HFFc6 (cell line): Measurements from ENCODE around the gene SNX11. TPM values are rescaled to one million over a fixed set of nuclear protein-coding genes. Genes with fewer than 3 reads are reported as not detected.

Source experiments
- DNase-seq: peaks from one replicate; pipeline ENCODE4 v3.0.0-alpha.2; 2018
- H3K27ac Mint-ChIP-seq: 2 replicates; pipeline ENCODE4 v1.8.0; 2020; ENCODE audit warnings: mild to moderate bottlenecking, mixed read lengths
- H3K27me3 Mint-ChIP-seq: 2 replicates; pipeline ENCODE4 v1.8.0; 2021; ENCODE audit warnings: mild to moderate bottlenecking, moderate library complexity, mixed read lengths; ENCODE audit not compliant: insufficient read depth
- H3K36me3 Mint-ChIP-seq: 2 replicates; pipeline ENCODE4 v1.8.0; 2021; ENCODE audit warnings: low read depth, mixed read lengths
- H3K4me1 Mint-ChIP-seq: 2 replicates; pipeline ENCODE4 v1.8.0; 2020; ENCODE audit warnings: low read depth, mixed read lengths
- H3K4me3 Mint-ChIP-seq: 2 replicates; pipeline ENCODE4 v1.8.0; 2020; ENCODE audit warnings: mild to moderate bottlenecking, moderate library complexity, mixed read lengths
- H3K9me3 Mint-ChIP-seq: 2 replicates; pipeline ENCODE4 v1.8.0; 2020; ENCODE audit warnings: mild to moderate bottlenecking, mixed read lengths
- total RNA-seq, 6 experiments: library from RNA; stranded (reverse); fragmentation: NEBNext Ultra II Directional; extraction: Animal tissue kit (Norgen Biotek cat#: 25700); gene quantifications; 2 replicates in 1 of 6; 3 replicates in 5 of 6; pipeline ENCODE4 v1.2.3, GENCODE V29; 2021
- TF ChIP-seq, protein P1 (sequence below): fragments of 200-600 bp; sonication (generic); IDR thresholded peaks from 2 replicates; pipeline ENCODE4 v1.5.0; 2021; ENCODE audit warnings: antibody characterized with exemption, mild to moderate bottlenecking

The SNX11 gene
- total RNA-seq, 6 experiments from 2014 or later: 16.5 to 21.9 (median 19.6) TPM

DNA sequence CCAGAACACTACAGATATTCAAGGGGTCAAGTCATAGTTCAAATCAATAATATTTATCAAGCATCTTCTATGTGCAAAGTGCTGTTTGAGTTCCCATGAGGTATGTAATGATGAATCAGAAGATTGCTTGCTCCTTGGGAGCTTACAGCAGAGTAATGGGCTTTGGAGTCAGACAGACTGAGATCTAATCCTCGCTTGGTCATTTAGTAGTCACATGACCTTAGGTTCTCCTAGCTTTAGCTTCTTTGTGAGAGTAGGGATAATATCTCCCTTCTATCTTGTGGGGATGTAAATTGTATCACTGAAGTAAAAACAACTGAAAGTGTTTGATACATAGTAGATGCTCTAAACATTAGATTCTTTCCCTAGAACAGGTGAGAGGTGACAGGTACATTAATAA lies 30.1 kb downstream of the SNX11 start:
- Mint-ChIP-seq H3K4me1 (no peaks in the 10 kb centered on the region; the same call in 1 of the 2 replicates), H3K9me3 (no peaks in the 10 kb centered on the region), H3K27me3 (peaks cover 37% of the 10 kb centered on the region), H3K36me3 (no peaks in the 10 kb centered on the region), H3K27ac (no peak overlapping the region), H3K4me3 (no peak overlapping the region)
- TF ChIP-seq, protein P1, sequence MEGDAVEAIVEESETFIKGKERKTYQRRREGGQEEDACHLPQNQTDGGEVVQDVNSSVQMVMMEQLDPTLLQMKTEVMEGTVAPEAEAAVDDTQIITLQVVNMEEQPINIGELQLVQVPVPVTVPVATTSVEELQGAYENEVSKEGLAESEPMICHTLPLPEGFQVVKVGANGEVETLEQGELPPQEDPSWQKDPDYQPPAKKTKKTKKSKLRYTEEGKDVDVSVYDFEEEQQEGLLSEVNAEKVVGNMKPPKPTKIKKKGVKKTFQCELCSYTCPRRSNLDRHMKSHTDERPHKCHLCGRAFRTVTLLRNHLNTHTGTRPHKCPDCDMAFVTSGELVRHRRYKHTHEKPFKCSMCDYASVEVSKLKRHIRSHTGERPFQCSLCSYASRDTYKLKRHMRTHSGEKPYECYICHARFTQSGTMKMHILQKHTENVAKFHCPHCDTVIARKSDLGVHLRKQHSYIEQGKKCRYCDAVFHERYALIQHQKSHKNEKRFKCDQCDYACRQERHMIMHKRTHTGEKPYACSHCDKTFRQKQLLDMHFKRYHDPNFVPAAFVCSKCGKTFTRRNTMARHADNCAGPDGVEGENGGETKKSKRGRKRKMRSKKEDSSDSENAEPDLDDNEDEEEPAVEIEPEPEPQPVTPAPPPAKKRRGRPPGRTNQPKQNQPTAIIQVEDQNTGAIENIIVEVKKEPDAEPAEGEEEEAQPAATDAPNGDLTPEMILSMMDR: no peak
- no peak for DNase-seq

DNA sequence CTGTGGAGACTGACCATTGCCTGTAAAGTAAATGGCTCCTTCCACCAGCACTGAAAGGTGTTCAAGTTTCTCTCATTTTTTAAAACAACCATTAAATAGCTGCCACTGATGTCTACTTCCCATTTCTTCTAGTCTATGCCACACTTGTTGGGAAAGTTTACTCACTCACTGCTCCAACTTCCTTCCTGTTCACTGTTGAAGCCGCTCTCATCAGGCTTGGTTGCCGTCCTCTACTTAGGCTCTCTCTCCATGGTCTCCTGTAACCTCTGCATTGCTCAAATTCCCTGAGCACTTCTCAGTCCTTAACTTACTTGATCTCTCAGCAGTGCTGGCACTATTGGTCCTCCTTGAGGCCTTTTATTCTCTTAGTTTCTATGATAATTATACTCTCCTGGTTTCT lies 32.4 kb downstream of the SNX11 start:
- Mint-ChIP-seq H3K4me3 (no peak overlapping the region), H3K27ac (no peak overlapping the region), H3K4me1 (no peaks in the 10 kb centered on the region; the same call in 1 of the 2 replicates), H3K9me3 (no peaks in the 10 kb centered on the region), H3K27me3 (peaks cover 41% of the 10 kb centered on the region), H3K36me3 (no peaks in the 10 kb centered on the region)
- no peak for DNase-seq
- TF ChIP-seq, protein P1: no peak

DNA sequence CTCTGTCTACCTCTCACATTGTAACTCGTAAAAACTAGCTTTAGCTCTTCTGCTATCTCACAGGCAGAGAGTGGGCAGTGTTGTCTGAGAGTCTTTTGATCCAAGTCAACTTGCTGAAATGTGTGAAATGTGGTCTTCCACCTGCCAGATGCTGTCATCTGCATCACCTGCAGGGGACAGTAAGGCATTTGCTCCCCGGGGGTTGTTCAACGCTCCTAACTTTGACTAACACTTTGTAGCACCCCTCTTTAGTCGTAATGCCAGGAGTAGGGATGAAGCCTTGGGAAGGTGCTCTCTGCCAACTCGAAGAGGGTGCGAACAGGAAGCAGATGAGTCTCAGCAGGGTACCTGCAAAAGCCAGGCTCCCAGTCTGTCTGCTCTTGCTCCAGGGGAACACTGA lies 36.1 kb downstream of the SNX11 start:
- Mint-ChIP-seq H3K4me1 (no peaks in the 10 kb centered on the region; the same call in 1 of the 2 replicates), H3K27ac (no peak overlapping the region), H3K4me3 (no peak overlapping the region), H3K9me3 (no peaks in the 10 kb centered on the region), H3K36me3 (no peaks in the 10 kb centered on the region), H3K27me3 (peaks cover 56% of the 10 kb centered on the region)
- TF ChIP-seq, protein P1: no peak
- DNase-seq: no peak

DNA sequence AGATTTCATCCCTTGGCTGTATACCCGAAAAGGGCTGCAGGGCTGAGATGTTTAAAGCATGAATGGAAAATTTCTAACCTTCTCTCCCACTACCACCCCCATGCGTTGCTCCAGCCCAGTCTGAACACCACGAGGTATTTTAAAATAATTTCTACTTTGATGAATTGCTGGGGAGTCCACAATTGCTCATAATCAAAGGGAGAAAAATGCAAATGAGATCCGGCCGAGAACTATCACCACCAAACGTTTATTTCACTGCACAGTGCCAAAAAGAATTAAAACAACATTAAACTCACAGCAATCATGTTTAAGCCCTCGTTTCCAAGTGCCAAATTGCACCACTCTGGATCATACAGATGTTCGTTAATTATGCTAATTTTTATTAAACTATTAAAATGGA lies 36.7 kb downstream of the SNX11 start:
- no peak for DNase-seq
- no peaks in the 10 kb centered on the region for H3K9me3 Mint-ChIP-seq
- H3K27ac Mint-ChIP-seq: no peak overlapping the region
- H3K4me3 Mint-ChIP-seq: no peak overlapping the region
- no peaks in the 10 kb centered on the region for H3K36me3 Mint-ChIP-seq
- TF ChIP-seq, protein P1: no peak
- H3K27me3 Mint-ChIP-seq: peaks cover 61% of the 10 kb centered on the region
- no peaks in the 10 kb centered on the region; the same call in 1 of the 2 replicates for H3K4me1 Mint-ChIP-seq

DNA sequence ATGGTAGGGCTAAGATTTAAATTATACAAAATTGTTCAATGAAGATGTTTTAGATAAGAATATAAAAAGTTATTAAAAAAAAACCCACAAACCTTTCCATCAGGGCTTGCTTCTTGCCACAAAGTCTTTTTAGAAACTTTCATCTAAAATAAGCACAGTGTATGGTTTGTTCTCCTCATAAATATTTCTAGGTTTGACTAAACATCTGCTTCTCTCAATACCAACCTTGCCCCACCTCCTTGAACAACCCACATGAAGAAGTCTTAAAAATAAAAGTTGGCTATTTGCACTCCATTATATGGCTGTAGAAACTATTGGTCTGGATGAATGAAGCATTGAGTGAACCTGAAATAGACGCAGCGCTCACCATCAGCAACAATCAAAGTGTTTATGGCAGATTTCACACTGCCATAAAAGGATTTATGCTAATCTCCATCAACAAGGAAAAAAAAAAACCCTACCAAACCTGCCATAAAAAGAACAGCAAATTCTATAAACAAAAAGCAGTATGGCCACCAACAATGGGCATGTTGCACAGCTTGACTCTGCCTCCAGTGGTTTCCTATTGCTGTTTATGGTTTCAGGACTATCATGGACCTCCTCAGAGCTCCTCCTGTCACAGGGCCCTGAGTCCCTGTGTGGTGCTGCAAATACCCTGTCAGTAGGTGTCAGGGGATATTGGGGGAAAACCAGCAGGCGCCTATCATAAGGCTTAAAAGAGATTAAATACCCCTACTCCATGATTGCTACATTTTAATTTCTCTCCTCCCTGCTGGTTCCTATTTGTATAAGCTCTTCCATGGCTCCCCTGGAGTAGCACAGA lies 37.6 kb downstream of the SNX11 start:
- Mint-ChIP-seq H3K27ac (no peak overlapping the region), H3K4me1 (no peaks in the 10 kb centered on the region; the same call in 1 of the 2 replicates), H3K4me3 (no peak overlapping the region), H3K36me3 (no peaks in the 10 kb centered on the region), H3K9me3 (no peaks in the 10 kb centered on the region), H3K27me3 (peaks cover 60% of the 10 kb centered on the region)
- DNase-seq: no peak
- TF ChIP-seq, protein P1: no peak
